Activated CD4-positive, alpha-beta T cell treated with anti-CD3 and anti-CD28 coated beads for 1 hour (primary cell): ENCODE results near the gene AP3S1.

ENCODE experiments used
- DNase-seq: peaks from one replicate; pipeline ENCODE4 v3.0.0-alpha.2; 2020

AP3S1 gene

GRCh38 chr5:115941051-115941675, 99.4 kb downstream of the AP3S1 start:
- DNase-seq: no peak

GRCh38 chr5:115944501-115944900, 102.8 kb downstream of the AP3S1 start:
- DNase-seq: no peak

- DNase-seq: no peak
Observed at GRCh38 chr5:115946655-115947054, 104.9 kb downstream of the AP3S1 start.

- DNase-seq: no peak
Observed at GRCh38 chr5:115947260-115947659, 105.5 kb downstream of the AP3S1 start.

GRCh38 chr5:115948091-115948534, 106.4 kb downstream of the AP3S1 start:
- no peak for DNase-seq

GRCh38 chr5:115949096-115949495, 107.4 kb downstream of the AP3S1 start:
- no peak for DNase-seq

GRCh38 chr5:115952588-115952987, 110.9 kb downstream of the AP3S1 start:
- DNase-seq: no peak

GRCh38 chr5:115954144-115954543, 112.4 kb downstream of the AP3S1 start:
- no peak for DNase-seq

GRCh38 chr5:115956957-115957356, 115.2 kb downstream of the AP3S1 start:
- DNase-seq: no peak

GRCh38 chr5:115961381-115962238, 119.9 kb downstream of the AP3S1 start:
- no peak for DNase-seq

- no peak for DNase-seq
Observed at GRCh38 chr5:115962239-115962564, 120.5 kb downstream of the AP3S1 start, which contains the start of gene LVRN. Gene LVRN (plus strand): TSS chr5:115962475. CDS start chr5:115962618, 143 bp downstream.

GRCh38 chr5:115962565-115963402, 121.0 kb downstream of the AP3S1 start:
- no peak for DNase-seq

- no peak for DNase-seq
Observed at GRCh38 chr5:115963566-115963965, 121.8 kb downstream of the AP3S1 start.
